ENCODE results near the gene SH3RF3. TPM values are rescaled to one million over a fixed set of nuclear protein-coding genes. Genes with fewer than 3 reads are reported as not detected.

Gene SH3RF3
- total RNA-seq, 4 donors from 2014 or later: 2.4 to 5.5 (median 2.9) TPM

DNA sequence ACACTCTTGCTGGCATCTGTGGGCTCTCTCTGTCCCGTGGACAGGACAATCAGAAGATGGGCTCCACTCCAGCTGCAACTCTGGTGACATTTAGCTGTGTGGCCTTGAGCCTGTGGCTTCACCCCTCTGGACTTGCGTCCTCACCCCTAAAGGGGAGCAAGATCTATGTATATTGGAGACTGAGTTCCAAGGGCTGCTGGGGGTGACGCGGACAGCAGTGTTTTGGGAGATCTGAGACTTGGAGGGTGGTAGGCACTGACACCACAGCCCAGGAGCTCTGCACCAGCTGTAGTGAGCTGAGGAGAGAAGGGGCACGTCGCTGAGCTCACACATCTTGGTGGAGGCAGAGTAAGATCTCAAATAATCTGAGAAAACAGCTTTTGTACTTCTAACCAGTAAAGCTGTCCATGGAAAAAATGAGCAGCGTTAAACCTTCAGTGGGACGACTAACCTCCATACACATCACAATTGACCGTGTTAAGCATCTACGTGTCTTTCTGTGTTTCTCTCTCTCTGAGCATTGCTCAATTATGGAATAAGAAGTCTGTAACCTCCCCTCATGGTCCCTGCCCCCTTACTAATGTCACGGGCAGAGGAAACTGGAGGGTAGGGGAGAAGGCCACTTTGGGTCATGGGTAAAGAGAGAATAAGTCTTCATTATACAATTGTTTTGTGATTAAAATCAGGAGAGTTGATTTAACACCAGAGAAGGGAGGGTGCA, 85.8 kb downstream of the SH3RF3 start:
- WGBS, 2 donors: 86% methylated on average over 8 to 11 of the region's 11 CpGs
- TF ChIP-seq POLR2A (IDR thresholded peaks at IDR 0.05): no peak
- TF ChIP-seq, protein P1, sequence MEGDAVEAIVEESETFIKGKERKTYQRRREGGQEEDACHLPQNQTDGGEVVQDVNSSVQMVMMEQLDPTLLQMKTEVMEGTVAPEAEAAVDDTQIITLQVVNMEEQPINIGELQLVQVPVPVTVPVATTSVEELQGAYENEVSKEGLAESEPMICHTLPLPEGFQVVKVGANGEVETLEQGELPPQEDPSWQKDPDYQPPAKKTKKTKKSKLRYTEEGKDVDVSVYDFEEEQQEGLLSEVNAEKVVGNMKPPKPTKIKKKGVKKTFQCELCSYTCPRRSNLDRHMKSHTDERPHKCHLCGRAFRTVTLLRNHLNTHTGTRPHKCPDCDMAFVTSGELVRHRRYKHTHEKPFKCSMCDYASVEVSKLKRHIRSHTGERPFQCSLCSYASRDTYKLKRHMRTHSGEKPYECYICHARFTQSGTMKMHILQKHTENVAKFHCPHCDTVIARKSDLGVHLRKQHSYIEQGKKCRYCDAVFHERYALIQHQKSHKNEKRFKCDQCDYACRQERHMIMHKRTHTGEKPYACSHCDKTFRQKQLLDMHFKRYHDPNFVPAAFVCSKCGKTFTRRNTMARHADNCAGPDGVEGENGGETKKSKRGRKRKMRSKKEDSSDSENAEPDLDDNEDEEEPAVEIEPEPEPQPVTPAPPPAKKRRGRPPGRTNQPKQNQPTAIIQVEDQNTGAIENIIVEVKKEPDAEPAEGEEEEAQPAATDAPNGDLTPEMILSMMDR (IDR thresholded peaks at IDR 0.05): no peak
- no peaks in the 10 kb centered on the region for H3K9me3 ChIP-seq
- no peaks in the 10 kb centered on the region for H3K36me3 ChIP-seq
- DNase-seq: no peak
- no peak overlapping the region for H3K4me3 ChIP-seq
- H3K27me3 ChIP-seq: no peaks in the 10 kb centered on the region
- H3K27ac ChIP-seq: no peak overlapping the region
- intact Hi-C loops (cut with DNase I): no loop called here
- H3K4me1 ChIP-seq: peaks cover 8 to 46% (median 32%) of the 10 kb centered on the region in 3 donors

DNA sequence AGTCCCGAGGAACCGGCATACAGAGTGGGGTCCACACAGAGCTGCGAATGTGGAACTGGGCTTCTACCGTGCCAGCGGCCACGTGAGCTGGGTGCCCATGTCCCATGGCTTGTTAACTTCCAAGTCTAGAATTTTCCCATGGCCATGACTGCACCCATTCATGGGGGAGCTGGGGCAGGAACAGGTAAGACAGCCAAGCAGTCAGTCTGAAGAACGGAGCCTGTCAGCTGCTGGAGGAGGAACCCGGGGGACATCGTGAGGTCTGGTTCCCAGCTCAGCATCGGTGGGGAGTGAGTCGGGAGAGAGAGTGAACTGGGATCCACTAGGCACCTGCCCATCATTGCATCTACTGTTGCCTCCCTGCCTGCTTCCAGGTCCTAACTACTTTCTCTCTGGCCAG, 86.9 kb downstream of the SH3RF3 start:
- intact Hi-C loops (cut with DNase I): no loop called here
- TF ChIP-seq, protein P1 (IDR thresholded peaks at IDR 0.05): no peak
- no peak for TF ChIP-seq POLR2A (IDR thresholded peaks at IDR 0.05)
- Histone ChIP-seq H3K9me3 (no peaks in the 10 kb centered on the region), H3K36me3 (no peaks in the 10 kb centered on the region), H3K27ac (no peak overlapping the region), H3K27me3 (no peaks in the 10 kb centered on the region), H3K4me3 (no peak overlapping the region), H3K4me1 (peaks cover 2 to 36% (median 21%) of the 10 kb centered on the region in 3 donors)
- whole genome bisulfite sequencing, 2 donors: 94% methylated on average over 6 to 7 of the region's 11 CpGs
- DNase-seq: no peak

DNA sequence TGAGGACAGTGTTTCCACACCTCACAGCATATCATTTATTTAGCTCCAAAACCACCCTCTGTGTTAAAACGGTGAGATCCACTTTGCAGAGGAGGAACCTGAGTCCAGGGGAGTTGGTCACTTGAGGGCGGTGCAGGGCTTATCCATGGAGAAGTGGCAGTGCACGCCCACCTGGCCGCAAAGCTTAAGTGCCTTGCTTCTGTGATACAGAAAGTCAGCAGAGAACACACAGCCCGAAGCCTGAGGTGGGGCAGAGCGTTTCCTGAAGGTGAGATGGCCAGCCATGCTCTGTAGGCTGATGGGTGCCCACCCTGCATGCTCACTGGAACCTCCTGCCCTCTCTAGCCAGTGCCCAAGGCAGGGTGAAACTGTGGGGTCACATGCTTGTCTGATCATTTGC, 87.3 kb downstream of the SH3RF3 start:
- WGBS, 2 donors: 70 to 94% methylated on average over 6 of the region's 6 CpGs
- no peak overlapping the region for H3K27ac ChIP-seq

DNA sequence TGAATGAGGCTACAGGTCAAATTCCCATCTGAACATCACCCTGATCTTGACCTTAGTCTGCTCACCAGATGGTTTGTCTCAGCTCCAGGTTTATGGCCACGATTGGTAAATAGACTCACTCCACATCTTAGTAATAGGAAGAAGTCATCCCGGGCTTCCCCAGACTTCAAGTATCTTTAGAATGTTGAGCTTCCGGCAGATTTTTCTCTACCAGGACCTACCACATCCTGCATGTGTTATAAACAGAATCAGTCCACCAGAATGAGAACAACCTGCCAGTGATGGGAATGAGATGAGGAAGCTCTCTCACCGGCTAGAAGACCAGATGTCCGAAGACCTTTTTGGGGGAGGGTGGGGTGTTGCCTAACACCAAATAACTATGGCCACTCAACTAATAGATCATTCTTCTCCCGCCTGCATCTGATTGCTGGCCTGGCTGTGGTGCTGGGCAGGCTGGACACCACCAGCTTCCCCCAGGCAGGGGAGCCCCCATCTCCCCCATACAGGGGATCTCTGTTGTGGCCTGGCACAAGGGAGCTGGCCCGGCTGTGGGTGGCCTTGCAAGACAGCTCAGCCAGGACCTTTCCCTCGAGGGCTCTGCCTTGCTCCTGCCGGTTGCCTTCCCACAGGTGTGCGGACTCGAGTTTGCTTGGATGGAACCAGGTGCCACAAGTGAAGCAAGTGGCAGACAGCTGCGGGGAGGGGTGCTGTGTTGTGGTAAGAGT, 88.5 kb downstream of the SH3RF3 start:
- H3K36me3 ChIP-seq: no peaks in the 10 kb centered on the region
- H3K27ac ChIP-seq: peak overlapping the region in 3 of 4 donors; percentile 29 to 71 (median 54)
- H3K27me3 ChIP-seq: no peaks in the 10 kb centered on the region
- TF ChIP-seq, protein P1 (IDR thresholded peaks at IDR 0.05): no peak
- TF ChIP-seq POLR2A (IDR thresholded peaks at IDR 0.05): no peak
- 63 to 65% methylated on average over 4 to 11 of the region's 12 CpGs for WGBS, 2 donors
- H3K4me1 ChIP-seq: peaks cover 0 to 31% (median 17%) of the 10 kb centered on the region in 3 donors
- no peaks in the 10 kb centered on the region for H3K9me3 ChIP-seq
- DNase-seq: no peak
- intact Hi-C loops (cut with DNase I): no loop called here
- H3K4me3 ChIP-seq: no peak overlapping the region

More for the DNA sequence above, 87.3 kb downstream of the SH3RF3 start:
- no peaks in the 10 kb centered on the region for H3K36me3 ChIP-seq
- H3K4me1 ChIP-seq: peaks cover 0 to 31% (median 17%) of the 10 kb centered on the region in 3 donors
- no peaks in the 10 kb centered on the region for H3K9me3 ChIP-seq
- no peak for DNase-seq
- no peak overlapping the region for H3K4me3 ChIP-seq
- no peaks in the 10 kb centered on the region for H3K27me3 ChIP-seq
- TF ChIP-seq, protein P1 (IDR thresholded peaks at IDR 0.05): no peak
- no peak for TF ChIP-seq POLR2A (IDR thresholded peaks at IDR 0.05)
- intact Hi-C loops (cut with DNase I): no loop called here
